Right atrium auricular region (tissue), 2 donors: Measurements from ENCODE around the gene HMGXB3. TPM values are rescaled to one million over a fixed set of nuclear protein-coding genes. Genes with fewer than 3 reads are reported as not detected.
"Not testable (repeated sequence)": the region's sequence is repeated elsewhere in the genome, so short reads cannot be mapped to it uniquely, and the experiment has no call there.

Source experiments
- DNase-seq: peaks from one replicate; pipeline ENCODE4 v3.0.0-alpha.2; 2019; ENCODE audit warnings: low spot score
- H3K27ac ChIP-seq, 2 donors: fragments of 200-600 bp; sonication (generic); 1 replicate in 1 of 2; 2 replicates in 1 of 2; pipeline ENCODE4 v1.5.1; 2016 to 2019
- H3K27me3 ChIP-seq, 2 donors: fragments of 200-600 bp; sonication (generic); one replicate each; pipeline versions ENCODE4 v1.5.1 to v1.6.0; 2017 to 2019
- H3K36me3 ChIP-seq: fragments of 200-600 bp; sonication (generic); one replicate; pipeline ENCODE4 v1.5.1; 2016
- H3K4me1 ChIP-seq, 2 donors: fragments of 200-600 bp; sonication (generic); one replicate each; pipeline versions ENCODE4 v1.5.1 to v1.6.0; 2017 to 2019
- H3K4me3 ChIP-seq, 2 donors: fragments of 200-600 bp; sonication (generic); 1 replicate in 1 of 2; 2 replicates in 1 of 2; pipeline ENCODE4 v1.5.1; 2017 to 2019; ENCODE audit warnings: mild to moderate bottlenecking in 1 of 2, moderate library complexity in 1 of 2
- H3K9me3 ChIP-seq, 2 donors: fragments of 200-600 bp; sonication (generic); one replicate each; pipeline ENCODE4 v1.5.1; 2019
- CTCF ChIP-seq, 2 donors: fragments of 200-600 bp; sonication (generic); IDR thresholded peaks; one replicate each; pipeline ENCODE4 v1.5.1; 2019; ENCODE audit warnings: antibody characterized with exemption in 2 of 2
- total RNA-seq, 2 donors: library from RNA; depleted of rRNA; stranded (reverse); fragments of >200 nt; gene quantifications; one replicate each; pipeline ENCODE4 v1.1.0, GENCODE V29; 2016

Gene HMGXB3
- total RNA-seq, 2 donors from 2014 or later = 18.4 to 21.1 TPM

GRCh38 chr5:150044329-150044681 lies 43.8 kb downstream of the HMGXB3 start:
- no peak for TF ChIP-seq CTCF (IDR thresholded peaks at IDR 0.05)
- no peak overlapping the region for H3K4me3 ChIP-seq
- peaks cover 83% of the 10 kb centered on the region for H3K36me3 ChIP-seq
- no peaks in the 10 kb centered on the region for H3K9me3 ChIP-seq
- no peaks in the 10 kb centered on the region for H3K27me3 ChIP-seq
- no peak for DNase-seq
- peak overlapping the region in 1 of 2 donors; percentile 38 for H3K27ac ChIP-seq
- H3K4me1 ChIP-seq = peaks cover 0 to 36% of the 10 kb centered on the region in 2 donors

- Histone ChIP-seq H3K27ac (peak overlapping the region in 1 of 2 donors; percentile 38), H3K36me3 (peaks cover 87% of the 10 kb centered on the region), H3K9me3 (no peaks in the 10 kb centered on the region), H3K27me3 (no peaks in the 10 kb centered on the region), H3K4me1 (peaks cover 0 to 36% of the 10 kb centered on the region in 2 donors), H3K4me3 (no peak overlapping the region)
- DNase-seq = no peak
- TF ChIP-seq CTCF (IDR thresholded peaks at IDR 0.05) = no peak
Measured at GRCh38 chr5:150044712-150045111, 44.2 kb downstream of the HMGXB3 start.

- peaks cover 0 to 36% of the 10 kb centered on the region in 2 donors for H3K4me1 ChIP-seq
- H3K27ac ChIP-seq = no peak overlapping the region
- H3K27me3 ChIP-seq = no peaks in the 10 kb centered on the region
- TF ChIP-seq CTCF (IDR thresholded peaks at IDR 0.05) = no peak
- H3K9me3 ChIP-seq = no peaks in the 10 kb centered on the region
- DNase-seq = no peak
- H3K4me3 ChIP-seq = no peak overlapping the region
- peaks cover 87% of the 10 kb centered on the region for H3K36me3 ChIP-seq
Measured at GRCh38 chr5:150045549-150045948, 45.0 kb downstream of the HMGXB3 start.

- Histone ChIP-seq H3K27me3 (no peaks in the 10 kb centered on the region), H3K36me3 (peaks cover 87% of the 10 kb centered on the region), H3K27ac (no peak overlapping the region), H3K9me3 (no peaks in the 10 kb centered on the region), H3K4me1 (peaks cover 0 to 36% of the 10 kb centered on the region in 2 donors), H3K4me3 (no peak overlapping the region)
- TF ChIP-seq CTCF (IDR thresholded peaks at IDR 0.05) = no peak
- DNase-seq = no peak
Measured at GRCh38 chr5:150046031-150046430, 45.5 kb downstream of the HMGXB3 start.

GRCh38 chr5:150050172-150050811 lies 49.8 kb downstream of the HMGXB3 start:
- H3K4me3 ChIP-seq, H3K27ac ChIP-seq, H3K9me3 ChIP-seq, H3K27me3 ChIP-seq, H3K4me1 ChIP-seq, DNase-seq: not testable (repeated sequence)
- H3K36me3 ChIP-seq = peaks cover 90% of the 10 kb centered on the region

DNA sequence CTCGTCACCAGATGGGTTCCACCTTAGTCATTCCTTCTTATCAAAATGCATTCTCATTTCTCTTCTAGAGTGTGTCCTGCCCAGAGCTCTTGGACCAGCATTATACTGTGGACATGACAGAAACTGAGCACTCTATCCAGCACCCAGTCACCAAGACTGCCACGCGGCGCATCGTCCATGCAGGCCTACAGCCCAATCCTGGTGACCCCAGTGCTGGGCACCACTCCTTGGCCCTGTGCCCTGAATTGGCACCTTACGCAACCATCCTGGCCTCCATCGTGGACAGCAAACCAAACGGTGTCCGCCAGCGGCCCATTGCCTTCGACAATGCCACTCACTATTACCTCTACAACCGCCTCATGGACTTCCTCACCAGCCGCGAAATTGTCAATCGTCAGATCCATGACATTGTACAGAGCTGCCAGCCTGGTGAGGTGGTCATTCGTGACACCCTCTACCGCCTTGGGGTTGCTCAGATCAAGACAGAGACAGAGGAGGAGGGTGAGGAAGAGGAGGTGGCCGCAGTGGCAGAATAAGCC lies 51.2 kb downstream of the HMGXB3 start:
- no peaks in the 10 kb centered on the region for H3K4me1 ChIP-seq

More for the DNA sequence above, 51.2 kb downstream of the HMGXB3 start:
- Histone ChIP-seq H3K27ac (no peak overlapping the region), H3K4me3 (no peak overlapping the region), H3K27me3 (no peaks in the 10 kb centered on the region), H3K36me3 (peaks cover 77% of the 10 kb centered on the region), H3K9me3 (no peaks in the 10 kb centered on the region)
- DNase-seq = no peak
- TF ChIP-seq CTCF (IDR thresholded peaks at IDR 0.05) = no peak
